ENCODE data around the gene HELZ.

The HELZ gene

DNA sequence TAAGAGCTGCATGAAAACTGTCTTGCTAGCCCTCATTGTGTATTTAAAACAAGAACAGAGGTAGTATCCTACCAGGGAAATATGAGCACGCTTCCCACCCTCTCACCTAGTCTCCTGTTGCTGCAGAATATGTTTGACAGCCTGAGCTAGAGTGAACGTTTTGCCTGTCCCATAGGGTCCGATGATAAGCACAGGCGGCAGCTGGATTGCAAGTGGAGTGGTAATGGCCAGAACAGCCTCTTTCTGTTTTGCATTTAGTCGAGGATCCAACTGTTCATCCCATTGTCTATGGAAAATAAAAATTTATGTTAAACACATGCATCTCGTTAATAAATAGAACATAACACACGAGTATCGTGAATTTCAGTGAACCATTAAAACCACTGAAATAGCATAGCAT, 84.2 kb downstream of the HELZ start:
- no peak for TF ChIP-seq GATA3 (IDR thresholded peaks at IDR 0.05; ENCODE audit: low read depth, low read length)
- no peak for TF ChIP-seq GATA2 (IDR thresholded peaks at IDR 0.05; ENCODE audit: low read depth, low read length)

DNA sequence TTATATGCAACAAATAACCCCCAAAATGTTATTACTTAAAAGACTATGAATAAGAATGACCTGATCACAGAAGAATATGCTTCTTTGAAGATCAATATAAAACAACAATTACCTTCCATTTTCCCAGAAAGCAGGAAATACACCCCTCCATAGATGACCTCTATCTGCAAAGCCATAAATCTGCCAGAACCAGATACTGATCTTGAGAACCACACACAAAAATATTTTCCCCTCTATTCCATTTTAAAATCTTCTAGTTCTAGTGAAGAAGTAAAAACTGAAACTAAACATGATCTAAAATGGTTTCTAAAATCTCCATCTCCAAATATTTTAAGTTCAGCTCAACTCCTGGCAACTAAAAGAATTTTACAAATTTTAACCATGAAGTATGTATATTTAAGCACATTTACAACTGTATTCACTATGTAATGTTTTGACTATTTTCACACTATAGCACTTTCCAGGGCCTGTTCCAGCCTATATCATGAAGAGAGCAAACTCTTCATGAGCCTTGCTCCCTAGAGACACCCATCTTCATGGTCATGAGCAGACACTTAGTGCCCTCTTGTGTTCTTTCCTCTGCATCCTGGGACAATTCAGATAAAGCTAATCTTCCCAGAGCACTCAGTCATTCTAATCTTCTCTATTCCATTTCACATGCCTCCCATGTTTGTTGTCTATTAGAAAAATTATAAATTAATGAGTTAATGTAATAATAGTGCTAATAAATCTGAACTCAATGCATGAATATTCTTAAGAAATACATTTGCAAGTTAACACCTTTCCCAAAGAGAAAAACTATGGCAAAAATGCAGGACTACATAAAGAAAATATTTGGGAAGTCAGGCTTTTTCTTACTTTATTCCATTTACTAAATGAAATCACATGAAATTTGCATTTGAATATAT, 87.0 kb downstream of the HELZ start:
- 0 out of 2 replicates have a peak, but pooled peaks have one; percentile 38 for TF ChIP-seq GATA3 (IDR thresholded peaks at IDR 0.05; ENCODE audit: low read depth, low read length)
- TF ChIP-seq GATA2 (IDR thresholded peaks at IDR 0.05; ENCODE audit: low read depth, low read length), result no peak

DNA sequence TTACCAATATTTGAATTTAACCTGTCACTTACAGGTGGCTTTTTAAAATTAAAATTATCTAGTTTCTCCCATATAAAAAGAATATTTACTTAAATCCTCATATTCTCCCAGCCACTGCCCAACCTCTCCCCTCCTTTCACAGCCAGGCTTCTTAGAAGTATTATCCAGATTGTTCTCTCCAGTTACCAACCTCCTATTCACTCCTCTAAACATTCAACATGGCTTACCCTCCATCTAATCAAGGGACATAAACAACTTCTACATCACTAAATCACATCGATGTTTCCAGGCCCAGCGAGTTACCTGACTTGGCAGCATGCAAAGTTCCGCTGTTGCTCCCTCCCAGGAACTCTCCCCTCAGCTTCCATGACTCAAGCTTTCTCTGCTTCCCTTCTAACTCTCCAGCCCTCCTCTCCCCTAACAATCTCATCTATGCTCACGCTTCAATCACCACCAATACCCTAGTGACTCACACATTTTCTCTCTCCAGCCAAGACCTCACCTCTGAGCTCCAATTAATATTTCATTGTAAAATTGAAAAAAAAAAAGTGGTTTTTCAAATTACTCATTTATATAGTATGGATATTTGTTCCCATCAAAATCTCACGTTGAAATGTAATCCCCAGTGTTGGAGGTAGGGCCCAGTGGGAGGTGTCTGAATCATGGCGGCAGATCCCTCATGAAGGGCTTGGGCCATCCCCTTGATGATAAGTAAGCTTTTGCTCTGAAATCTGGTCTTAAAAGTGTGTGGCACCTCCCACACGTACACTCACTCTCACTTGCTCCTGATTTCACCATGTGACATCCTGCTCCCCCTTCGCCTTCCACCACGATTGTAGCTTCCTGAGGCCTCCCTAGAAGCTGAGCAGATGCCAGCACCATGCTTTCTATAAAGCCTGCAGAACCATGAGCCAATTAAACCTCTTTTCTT, 88.5 kb downstream of the HELZ start:
- no peak for TF ChIP-seq GATA2 (IDR thresholded peaks at IDR 0.05; ENCODE audit: low read depth, low read length)
- no peak for TF ChIP-seq GATA3 (IDR thresholded peaks at IDR 0.05; ENCODE audit: low read depth, low read length)

DNA sequence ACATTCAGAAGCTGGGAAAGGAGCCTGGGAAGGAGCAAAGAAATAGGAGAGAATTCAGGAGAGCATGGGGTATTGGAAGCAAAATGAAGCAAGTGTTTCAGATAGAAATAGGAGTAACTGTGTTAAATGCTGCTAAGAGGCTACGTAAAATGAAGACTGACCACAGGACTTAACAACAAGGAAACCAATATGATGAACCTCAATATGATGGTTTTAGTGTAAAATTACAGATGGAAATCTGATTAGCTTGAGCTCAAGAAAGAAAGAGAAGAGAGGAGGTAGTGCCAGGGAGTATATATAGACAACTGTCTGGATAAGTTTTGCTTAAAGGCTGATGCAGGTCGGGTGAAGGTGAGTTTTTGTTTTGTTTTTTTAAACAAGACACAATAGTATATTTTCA, 92.2 kb downstream of the HELZ start:
- TF ChIP-seq GATA3 (IDR thresholded peaks at IDR 0.05; ENCODE audit: low read depth, low read length), result no peak
- no peak for TF ChIP-seq GATA2 (IDR thresholded peaks at IDR 0.05; ENCODE audit: low read depth, low read length)

DNA sequence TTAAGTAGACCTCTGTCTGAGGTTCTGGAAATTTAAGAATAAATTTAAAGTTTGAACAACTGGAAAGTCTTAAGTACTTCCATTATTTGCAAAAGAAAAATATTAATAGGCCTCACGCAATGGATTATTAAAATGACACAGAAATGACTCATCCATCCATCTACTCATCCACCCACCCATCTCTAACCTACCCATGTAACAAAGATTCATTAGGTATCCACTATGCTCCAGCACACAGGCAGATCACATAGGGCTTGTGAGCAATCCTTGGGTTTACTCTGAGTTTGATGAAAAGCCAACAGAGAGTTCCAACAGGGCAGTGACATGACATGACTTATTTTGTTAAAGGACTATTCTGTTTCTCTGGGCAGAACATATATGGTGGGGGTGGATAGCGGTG, 93.3 kb downstream of the HELZ start:
- TF ChIP-seq GATA2 (IDR thresholded peaks at IDR 0.05; ENCODE audit: low read depth, low read length), result no peak
- no peak for TF ChIP-seq GATA3 (IDR thresholded peaks at IDR 0.05; ENCODE audit: low read depth, low read length)

DNA sequence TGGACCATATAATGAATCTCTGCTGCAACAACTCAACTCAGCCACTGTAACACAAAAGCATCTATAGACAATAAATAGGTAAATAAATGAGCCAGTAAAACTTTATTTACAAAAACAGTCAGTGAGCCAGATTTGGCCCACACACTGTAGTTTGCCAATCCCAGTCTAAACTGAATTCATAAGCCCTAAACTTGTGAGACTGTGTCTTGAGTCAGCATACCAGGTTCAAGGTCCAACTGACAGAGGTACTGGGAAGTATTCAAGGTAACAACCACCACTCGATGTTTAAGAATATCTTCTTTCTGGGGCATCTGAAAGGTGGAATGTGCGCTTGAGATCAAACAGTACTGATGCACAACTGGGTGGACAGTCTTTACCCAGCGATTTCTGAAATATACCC, 94.2 kb downstream of the HELZ start:
- TF ChIP-seq GATA3 (IDR thresholded peaks at IDR 0.05; ENCODE audit: low read depth, low read length), result no peak

DNA sequence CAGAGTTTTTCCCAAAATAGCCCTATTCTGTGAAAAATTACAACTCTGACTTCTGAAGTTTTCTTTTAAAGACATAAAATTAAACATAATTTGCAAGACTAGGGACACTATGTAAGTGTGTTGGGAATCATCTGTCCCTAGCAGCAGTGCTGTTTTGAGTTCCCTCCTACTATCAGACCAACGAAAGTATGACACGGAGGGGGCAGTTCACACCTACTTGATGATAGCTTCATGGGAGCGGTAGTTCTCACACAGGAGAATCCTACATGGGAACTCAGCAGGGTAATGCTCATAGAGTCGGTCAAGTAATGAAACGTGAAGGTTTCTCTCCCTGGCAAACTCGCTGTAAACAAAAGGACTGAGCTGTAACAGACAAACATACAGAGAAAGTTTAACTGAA, 96.6 kb downstream of the HELZ start:
- TF ChIP-seq GATA3 (IDR thresholded peaks at IDR 0.05; ENCODE audit: low read depth, low read length) (no peak), GATA2 (IDR thresholded peaks at IDR 0.05; ENCODE audit: low read depth, low read length) (no peak)

DNA sequence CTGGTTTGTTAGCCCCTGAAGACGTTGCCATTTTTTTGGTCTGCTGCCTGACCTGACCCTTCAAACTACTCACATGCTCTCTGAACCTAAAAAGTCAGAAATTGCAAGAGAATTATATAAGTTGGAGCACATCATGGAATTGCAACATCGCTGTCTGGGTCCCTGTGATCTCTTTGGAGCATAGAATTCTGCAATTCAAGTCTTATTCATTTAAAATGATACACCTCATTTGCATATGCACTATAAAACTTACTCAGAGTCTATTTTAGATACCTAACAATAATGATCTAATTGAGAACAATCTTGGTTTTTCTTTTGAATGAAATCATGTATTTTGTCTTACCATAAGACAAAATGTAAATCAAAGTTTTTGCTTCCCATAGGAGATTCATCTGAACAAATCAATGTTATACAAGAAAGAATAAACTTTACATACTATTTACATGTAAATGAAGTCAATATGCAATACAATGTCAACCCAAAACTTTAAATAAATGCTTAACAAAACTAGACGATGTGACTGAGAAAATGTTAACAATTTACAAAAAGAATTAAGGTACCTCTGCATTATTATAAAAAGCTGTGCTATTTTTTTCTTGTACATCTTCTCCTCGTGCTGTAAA, 99.7 kb downstream of the HELZ start:
- TF ChIP-seq GATA2 (IDR thresholded peaks at IDR 0.05; ENCODE audit: low read depth, low read length), result no peak
- TF ChIP-seq GATA3 (IDR thresholded peaks at IDR 0.05; ENCODE audit: low read depth, low read length), result no peak

DNA sequence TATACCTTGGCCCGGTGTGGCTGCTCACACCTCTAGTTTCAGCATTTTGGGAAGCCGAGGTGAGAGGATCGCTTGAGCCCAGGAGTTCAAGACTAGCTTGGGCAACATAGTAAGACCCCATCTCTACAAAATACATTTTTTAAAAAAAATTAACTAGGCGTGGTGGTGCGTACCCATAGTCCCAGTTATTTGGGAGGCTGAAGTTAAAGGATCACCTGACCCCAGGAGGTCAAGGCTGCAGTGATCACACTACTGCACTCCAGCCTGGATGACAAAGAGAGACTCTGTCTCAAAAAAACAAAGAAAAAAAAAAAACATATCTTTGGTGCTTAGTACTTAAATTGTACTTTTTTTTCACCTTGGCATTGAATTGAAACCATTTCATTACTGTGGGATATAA, 101.7 kb downstream of the HELZ start:
- TF ChIP-seq GATA2 (IDR thresholded peaks at IDR 0.05; ENCODE audit: low read depth, low read length) (no peak), GATA3 (IDR thresholded peaks at IDR 0.05; ENCODE audit: low read depth, low read length) (no peak)

DNA sequence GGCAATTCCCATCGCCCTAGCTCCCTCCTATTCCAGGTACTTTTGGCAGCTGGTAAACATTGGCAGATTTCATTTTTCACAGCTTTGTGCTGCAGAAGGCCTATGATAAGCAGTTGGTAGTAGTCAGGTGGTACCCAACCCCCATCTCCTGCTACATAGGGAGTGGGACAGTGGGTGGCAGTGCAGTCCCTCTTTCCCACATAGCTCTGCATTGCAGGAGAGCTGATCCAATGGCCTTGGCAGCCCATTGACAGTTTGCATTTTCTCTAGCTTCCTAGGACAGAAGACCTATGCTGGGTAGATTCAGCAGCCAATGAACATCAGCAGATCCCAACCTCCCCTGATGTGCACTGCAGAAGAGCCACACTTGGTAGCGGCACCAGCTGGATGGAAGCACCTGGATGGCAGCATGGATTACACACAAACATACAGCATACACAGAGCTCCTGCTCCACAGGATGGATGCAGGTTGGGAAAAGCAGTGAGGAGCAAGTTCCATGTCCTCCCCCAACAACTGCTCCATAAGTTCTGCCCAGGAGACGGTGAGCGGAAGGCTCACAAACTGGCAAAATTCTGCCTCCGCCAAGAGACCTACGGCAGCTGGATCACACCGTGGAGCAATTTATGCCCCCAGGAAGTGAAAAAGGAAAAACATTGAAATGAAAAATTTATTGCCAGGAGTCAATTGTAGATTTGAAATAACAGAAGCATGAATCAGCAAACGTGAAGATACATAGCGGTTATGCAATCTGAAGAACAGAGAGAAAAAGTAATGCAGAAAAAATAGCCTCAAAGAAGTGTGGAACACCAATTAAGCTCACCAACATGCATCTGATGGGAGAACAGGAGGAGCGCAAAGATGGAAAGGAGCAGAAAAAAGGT, 105.0 kb downstream of the HELZ start:
- TF ChIP-seq GATA3 (IDR thresholded peaks at IDR 0.05; ENCODE audit: low read depth, low read length), result no peak
- no peak for TF ChIP-seq GATA2 (IDR thresholded peaks at IDR 0.05; ENCODE audit: low read depth, low read length)

DNA sequence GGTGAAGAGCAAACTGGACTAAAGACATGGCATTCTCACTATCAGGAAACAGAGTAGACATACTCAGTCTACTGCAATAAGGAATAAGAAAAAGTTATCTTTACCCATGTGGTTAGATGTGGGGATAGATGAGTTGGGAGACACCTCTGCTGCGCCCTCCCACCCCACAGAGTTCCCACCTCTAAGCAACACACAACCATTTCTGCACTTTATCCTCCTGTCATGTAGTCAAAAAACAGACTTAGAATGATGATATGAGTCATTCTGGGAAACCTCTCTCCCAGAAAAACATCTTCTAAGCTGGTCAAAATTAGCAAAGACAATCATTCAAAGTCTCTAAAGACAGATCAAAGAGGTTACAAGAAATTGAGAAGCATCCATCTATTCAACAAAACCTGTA, 105.7 kb downstream of the HELZ start:
- no peak for TF ChIP-seq GATA2 (IDR thresholded peaks at IDR 0.05; ENCODE audit: low read depth, low read length)
- TF ChIP-seq GATA3 (IDR thresholded peaks at IDR 0.05; ENCODE audit: low read depth, low read length), result no peak

DNA sequence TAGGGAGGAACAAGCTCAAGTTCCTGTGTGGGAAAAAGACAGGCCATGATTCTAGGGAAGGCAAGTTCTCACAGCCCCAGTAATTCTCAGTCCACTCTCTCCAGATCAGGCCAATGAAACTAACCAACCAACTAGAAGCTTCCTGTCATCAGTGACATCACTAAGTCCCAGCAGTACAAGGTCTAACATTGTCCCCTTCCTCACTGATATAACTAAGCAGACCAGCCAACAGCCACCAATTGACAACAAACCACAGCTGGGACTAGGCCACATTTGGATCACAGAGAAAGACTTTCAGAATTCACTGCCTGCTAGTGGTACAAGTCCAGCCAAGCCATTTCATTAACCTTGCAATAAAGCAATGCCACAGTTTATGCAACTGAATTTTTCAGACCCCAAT, 106.6 kb downstream of the HELZ start:
- no peak for TF ChIP-seq GATA2 (IDR thresholded peaks at IDR 0.05; ENCODE audit: low read depth, low read length)

DNA sequence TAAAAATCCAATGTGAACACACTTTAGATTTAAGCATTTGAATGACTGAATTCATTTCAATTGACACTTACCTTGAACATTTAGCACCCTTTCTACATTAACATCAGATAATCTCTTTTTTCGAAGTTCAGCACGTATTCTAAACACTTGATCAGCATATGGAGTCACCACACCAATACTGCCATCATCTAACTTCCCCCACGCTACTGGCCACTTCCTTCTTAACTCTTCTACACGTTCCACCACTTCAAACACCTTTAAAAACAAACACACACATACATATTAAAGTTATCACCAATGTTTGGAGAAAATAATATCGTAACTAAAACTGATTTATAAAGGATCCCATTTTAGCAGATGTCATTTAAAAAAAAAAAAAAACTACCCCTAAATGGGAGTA, 107.1 kb downstream of the HELZ start:
- TF ChIP-seq GATA3 (IDR thresholded peaks at IDR 0.05; ENCODE audit: low read depth, low read length) (no peak), GATA2 (IDR thresholded peaks at IDR 0.05; ENCODE audit: low read depth, low read length) (no peak)

Data from SH-SY5Y (cell line).